ENCODE data around the gene TRAF1.

The TRAF1 gene

DNA sequence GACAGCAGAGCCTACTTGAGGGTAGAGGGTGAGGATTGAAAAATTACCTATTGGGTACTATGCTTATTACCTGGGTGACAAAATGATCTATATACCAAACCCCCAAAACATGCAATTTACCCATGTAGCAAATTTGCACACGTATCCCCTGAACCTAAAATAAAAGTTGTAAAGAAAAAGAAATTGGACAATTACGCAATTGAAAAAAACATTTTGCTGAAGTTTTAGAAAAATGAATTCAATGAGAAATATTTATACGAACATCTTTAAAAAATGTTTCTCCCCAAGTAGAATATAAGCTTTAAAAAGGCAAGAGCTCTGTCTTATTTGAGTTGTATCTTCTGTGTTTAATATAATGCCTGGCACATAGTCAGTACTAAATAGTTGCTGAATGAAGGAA is 30.3 kb upstream of the TRAF1 start:
- WGBS, 2 experiments = 71 to 90% methylated on average over 1 to 3 of the region's 3 CpGs
- Histone ChIP-seq H3K36me3 (ENCODE audit: control insufficient read depth, insufficient read depth, low read length) (no peaks in the 10 kb centered on the region), H3K27ac (ENCODE audit: insufficient read depth, low read depth, low read length, poor library complexity, severe bottlenecking) (no peak overlapping the region), H3K4me3 (ENCODE audit: insufficient read depth, low read depth, low read length) (no peak overlapping the region), H3K4me1 (ENCODE audit: control insufficient read depth, insufficient read depth, low read length) (no peaks in the 10 kb centered on the region), H3K9me3 (ENCODE audit: control insufficient read depth, low read length) (no peaks in the 10 kb centered on the region), H3K27me3 (ENCODE audit: control insufficient read depth, insufficient read depth, low read length, poor library complexity, severe bottlenecking) (no peaks in the 10 kb centered on the region)

DNA sequence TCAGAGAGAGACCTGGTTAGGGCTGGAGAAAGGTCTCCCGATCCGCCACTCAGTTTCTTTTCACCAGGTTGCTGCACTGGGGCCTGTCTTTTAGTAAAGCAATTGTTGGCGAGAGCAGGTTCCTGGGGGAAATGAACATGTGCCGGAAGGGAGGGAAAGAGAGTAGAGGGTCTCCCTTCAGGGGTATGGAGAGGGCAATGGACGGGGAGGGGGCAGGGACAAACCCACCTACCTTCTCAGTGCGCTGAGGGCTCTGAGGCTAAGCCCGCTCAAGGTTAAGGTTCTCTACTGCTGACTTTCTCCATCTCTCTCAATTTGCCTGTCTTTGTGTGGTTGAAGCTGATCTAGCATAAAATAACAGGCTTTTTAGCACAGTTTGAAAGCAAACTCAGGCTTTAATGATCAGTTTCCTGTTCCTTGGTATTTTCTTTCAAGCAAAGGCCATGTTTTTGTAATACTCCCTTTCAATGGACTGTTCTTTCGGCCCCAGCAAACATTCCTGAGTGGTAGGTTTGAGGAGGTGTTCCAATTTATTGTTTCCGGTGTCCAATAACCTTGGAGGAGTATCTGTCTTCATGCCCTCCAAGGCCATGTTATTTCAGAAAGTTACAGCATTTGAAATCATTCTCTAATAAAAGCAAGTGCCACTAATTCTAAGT is 25.5 kb upstream of the TRAF1 start:
- WGBS, 2 experiments = 92 to 93% methylated on average over 9 of the region's 9 CpGs
- Histone ChIP-seq H3K27me3 (ENCODE audit: control insufficient read depth, insufficient read depth, low read length, poor library complexity, severe bottlenecking) (no peaks in the 10 kb centered on the region), H3K4me3 (ENCODE audit: insufficient read depth, low read depth, low read length) (no peak overlapping the region), H3K4me1 (ENCODE audit: control insufficient read depth, insufficient read depth, low read length) (no peaks in the 10 kb centered on the region), H3K9me3 (ENCODE audit: control insufficient read depth, low read length) (no peaks in the 10 kb centered on the region), H3K27ac (ENCODE audit: insufficient read depth, low read depth, low read length, poor library complexity, severe bottlenecking) (no peak overlapping the region), H3K36me3 (ENCODE audit: control insufficient read depth, insufficient read depth, low read length) (no peaks in the 10 kb centered on the region)

DNA sequence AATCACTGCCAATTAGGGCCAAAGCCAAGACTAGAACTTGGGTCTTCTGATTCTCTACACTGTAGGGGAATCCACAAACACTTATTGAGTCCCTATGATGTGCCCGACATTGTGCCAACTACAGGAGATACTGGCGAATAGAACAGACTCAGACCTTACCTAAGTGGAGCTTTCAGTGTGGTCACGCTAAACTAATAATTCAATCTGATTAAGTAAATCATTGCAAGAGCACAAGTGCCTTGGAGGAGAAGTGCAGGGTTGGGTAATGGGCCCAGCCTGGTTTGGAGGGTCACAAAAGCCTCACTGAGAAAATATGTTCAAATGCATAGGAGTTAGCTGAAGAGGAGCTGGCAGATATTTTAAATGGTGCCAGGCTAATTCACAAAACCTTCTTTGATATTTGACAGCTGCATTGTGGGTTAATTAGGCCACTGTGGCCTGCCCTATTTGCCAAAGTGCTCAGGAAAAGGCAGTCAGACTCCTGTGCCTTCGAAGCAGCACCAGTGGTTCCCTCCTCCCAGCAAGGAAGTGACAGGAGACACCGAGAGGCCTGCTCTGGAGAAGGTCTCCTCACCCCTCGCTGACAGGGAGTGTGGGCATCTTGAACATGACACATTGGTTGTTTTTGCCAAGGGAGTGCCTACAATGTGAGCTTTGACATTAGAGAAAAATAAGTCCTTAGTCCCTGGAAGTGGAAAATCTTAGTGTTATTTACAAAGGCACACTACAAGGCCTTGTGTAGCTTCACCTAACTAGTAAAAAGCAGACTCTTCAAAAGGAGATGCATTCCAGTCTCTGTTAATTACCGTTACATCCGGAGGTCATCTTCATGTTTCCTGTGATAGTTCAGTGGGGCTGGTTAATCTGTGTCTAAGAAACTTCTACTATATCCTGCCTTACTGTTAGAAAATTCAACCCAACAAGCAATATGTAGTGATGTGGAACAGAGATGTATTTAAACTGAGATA is 24.1 kb upstream of the TRAF1 start:
- Histone ChIP-seq H3K27me3 (ENCODE audit: control insufficient read depth, insufficient read depth, low read length, poor library complexity, severe bottlenecking) (no peaks in the 10 kb centered on the region), H3K36me3 (ENCODE audit: control insufficient read depth, insufficient read depth, low read length) (no peaks in the 10 kb centered on the region), H3K4me1 (ENCODE audit: control insufficient read depth, insufficient read depth, low read length) (no peaks in the 10 kb centered on the region), H3K4me3 (ENCODE audit: insufficient read depth, low read depth, low read length) (no peak overlapping the region), H3K27ac (ENCODE audit: insufficient read depth, low read depth, low read length, poor library complexity, severe bottlenecking) (no peak overlapping the region), H3K9me3 (ENCODE audit: control insufficient read depth, low read length) (no peaks in the 10 kb centered on the region)
- WGBS, 2 experiments = 86 to 92% methylated on average over 6 to 8 of the region's 8 CpGs

DNA sequence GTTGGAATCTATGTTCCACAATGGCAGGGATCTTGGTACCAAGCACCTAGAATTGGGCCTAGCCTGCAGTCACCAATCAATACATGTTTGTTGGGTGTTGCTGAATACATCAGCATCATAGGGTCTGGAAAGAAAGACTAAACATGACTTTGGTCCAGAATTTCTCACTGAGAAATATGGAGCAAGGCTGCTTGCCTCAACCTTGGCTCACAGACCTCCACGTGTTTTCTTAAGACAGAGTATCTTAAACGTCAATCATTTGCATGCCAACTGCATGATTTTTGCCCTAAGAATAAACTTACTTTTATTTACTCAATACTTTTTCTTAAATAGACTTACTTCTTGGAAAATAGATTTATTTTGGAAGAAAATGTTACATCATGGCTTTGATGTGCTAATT is 22.7 kb upstream of the TRAF1 start:
- no peak overlapping the region for H3K27ac ChIP-seq (ENCODE audit: insufficient read depth, low read depth, low read length, poor library complexity, severe bottlenecking)
- no peaks in the 10 kb centered on the region for H3K4me1 ChIP-seq (ENCODE audit: control insufficient read depth, insufficient read depth, low read length)
- no peaks in the 10 kb centered on the region for H3K9me3 ChIP-seq (ENCODE audit: control insufficient read depth, low read length)
- no peak overlapping the region for H3K4me3 ChIP-seq (ENCODE audit: insufficient read depth, low read depth, low read length)
- 80 to 95% methylated on average over 2 of the region's 2 CpGs for WGBS, 2 experiments
- H3K27me3 ChIP-seq (ENCODE audit: control insufficient read depth, insufficient read depth, low read length, poor library complexity, severe bottlenecking) = no peaks in the 10 kb centered on the region
- no peaks in the 10 kb centered on the region for H3K36me3 ChIP-seq (ENCODE audit: control insufficient read depth, insufficient read depth, low read length)

DNA sequence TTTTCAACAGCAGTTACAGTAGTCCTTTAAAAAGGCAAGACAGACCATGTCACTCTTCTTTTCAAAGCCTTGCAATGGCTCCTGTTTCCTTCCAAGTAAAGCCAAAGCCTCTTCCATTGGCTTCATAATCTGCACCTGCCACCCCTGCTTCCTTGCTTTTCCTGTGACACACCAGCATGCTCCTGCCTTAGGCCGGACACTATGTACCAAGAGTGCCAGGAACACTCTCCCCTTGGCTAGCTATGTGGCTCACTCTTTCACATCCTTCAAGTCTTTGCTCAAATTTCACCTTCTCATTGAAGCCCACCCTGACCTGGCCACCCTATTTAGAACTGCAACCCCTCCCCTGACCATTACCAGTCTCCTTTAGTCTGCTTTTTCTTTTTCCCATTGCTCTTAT is 22.2 kb upstream of the TRAF1 start:
- H3K4me3 ChIP-seq (ENCODE audit: insufficient read depth, low read depth, low read length) = no peak overlapping the region
- no peaks in the 10 kb centered on the region for H3K27me3 ChIP-seq (ENCODE audit: control insufficient read depth, insufficient read depth, low read length, poor library complexity, severe bottlenecking)
- H3K36me3 ChIP-seq (ENCODE audit: control insufficient read depth, insufficient read depth, low read length) = no peaks in the 10 kb centered on the region
- no peaks in the 10 kb centered on the region for H3K9me3 ChIP-seq (ENCODE audit: control insufficient read depth, low read length)
- no peak overlapping the region for H3K27ac ChIP-seq (ENCODE audit: insufficient read depth, low read depth, low read length, poor library complexity, severe bottlenecking)
- 93 to 98% methylated on average over 1 of the region's 1 CpG for WGBS, 2 experiments
- H3K4me1 ChIP-seq (ENCODE audit: control insufficient read depth, insufficient read depth, low read length) = no peaks in the 10 kb centered on the region

DNA sequence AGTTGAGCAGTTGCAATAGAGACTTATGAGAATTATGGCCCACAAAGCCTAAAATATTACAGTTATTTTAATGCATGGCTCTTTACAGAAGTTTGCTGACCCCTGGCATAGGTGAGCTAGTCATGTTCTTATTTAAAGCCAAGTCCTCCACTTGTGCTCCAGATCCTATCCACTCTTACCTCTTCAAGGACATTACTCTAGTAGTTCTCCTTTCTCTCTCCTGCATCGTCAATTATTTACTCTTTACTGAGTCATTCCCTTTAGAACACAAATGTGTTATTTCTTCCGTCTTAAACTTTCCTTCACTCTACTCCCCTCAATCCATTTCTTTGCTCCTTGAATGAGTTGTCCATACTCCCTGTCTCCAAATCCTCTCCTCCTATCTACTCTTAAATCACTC is 20.6 kb upstream of the TRAF1 start:
- no peaks in the 10 kb centered on the region for H3K9me3 ChIP-seq (ENCODE audit: control insufficient read depth, low read length)
- no peak overlapping the region for H3K4me3 ChIP-seq (ENCODE audit: insufficient read depth, low read depth, low read length)
- H3K27ac ChIP-seq (ENCODE audit: insufficient read depth, low read depth, low read length, poor library complexity, severe bottlenecking) = no peak overlapping the region
- 91 to 95% methylated on average over 2 of the region's 2 CpGs for WGBS, 2 experiments
- H3K36me3 ChIP-seq (ENCODE audit: control insufficient read depth, insufficient read depth, low read length) = no peaks in the 10 kb centered on the region
- no peaks in the 10 kb centered on the region for H3K27me3 ChIP-seq (ENCODE audit: control insufficient read depth, insufficient read depth, low read length, poor library complexity, severe bottlenecking)
- H3K4me1 ChIP-seq (ENCODE audit: control insufficient read depth, insufficient read depth, low read length) = peaks cover 5% of the 10 kb centered on the region

DNA sequence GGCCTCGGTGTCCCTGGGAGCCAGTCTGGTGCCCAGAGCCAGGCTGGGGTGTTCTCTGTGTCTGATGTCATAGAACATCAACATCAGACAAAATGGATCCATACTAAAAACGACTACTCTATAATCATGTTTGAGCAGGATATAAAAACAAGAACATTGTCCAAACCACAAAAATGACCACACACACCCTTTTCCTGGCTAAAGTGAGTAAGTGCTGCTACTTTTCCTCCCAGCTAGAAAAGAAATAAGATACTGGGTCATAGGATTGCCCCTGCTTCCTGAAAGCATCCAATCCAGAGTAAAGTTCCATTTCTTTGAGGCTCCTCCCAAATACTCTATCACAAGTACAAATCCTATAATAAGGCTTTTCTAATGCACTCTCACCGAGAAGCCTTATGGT is 19.7 kb upstream of the TRAF1 start:
- Histone ChIP-seq H3K36me3 (ENCODE audit: control insufficient read depth, insufficient read depth, low read length) (no peaks in the 10 kb centered on the region), H3K27me3 (ENCODE audit: control insufficient read depth, insufficient read depth, low read length, poor library complexity, severe bottlenecking) (no peaks in the 10 kb centered on the region)
- WGBS, 2 experiments = 92 to 98% methylated on average over 3 of the region's 3 CpGs

DNA sequence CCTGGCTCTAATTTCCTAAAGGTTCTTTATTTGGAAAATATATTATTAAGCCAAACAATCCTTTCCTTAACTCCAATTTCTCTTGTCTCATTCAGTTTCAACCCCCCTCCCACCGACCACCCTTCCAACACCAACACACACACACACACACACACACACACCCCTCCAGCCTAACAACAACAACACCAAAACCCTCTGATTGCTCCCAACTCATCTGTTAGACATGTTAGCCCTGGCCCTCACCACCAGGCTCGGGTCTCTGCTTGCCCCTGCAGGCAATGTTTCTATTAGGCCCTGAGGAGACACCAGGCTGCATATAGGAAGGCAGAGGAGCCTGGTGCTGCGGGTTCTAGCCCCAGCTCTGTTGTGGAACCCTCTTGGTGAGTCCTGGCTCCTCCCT is 18.4 kb upstream of the TRAF1 start:
- Histone ChIP-seq H3K27ac (ENCODE audit: insufficient read depth, low read depth, low read length, poor library complexity, severe bottlenecking) (no peak overlapping the region), H3K4me1 (ENCODE audit: control insufficient read depth, insufficient read depth, low read length) (peaks cover 9% of the 10 kb centered on the region), H3K9me3 (ENCODE audit: control insufficient read depth, low read length) (no peaks in the 10 kb centered on the region), H3K36me3 (ENCODE audit: control insufficient read depth, insufficient read depth, low read length) (no peaks in the 10 kb centered on the region), H3K27me3 (ENCODE audit: control insufficient read depth, insufficient read depth, low read length, poor library complexity, severe bottlenecking) (no peaks in the 10 kb centered on the region), H3K4me3 (ENCODE audit: insufficient read depth, low read depth, low read length) (no peak overlapping the region)
- 84 to 88% methylated on average over 3 of the region's 3 CpGs for WGBS, 2 experiments

More for the DNA sequence above, 19.7 kb upstream of the TRAF1 start:
- Histone ChIP-seq H3K27ac (ENCODE audit: insufficient read depth, low read depth, low read length, poor library complexity, severe bottlenecking) (no peak overlapping the region), H3K4me1 (ENCODE audit: control insufficient read depth, insufficient read depth, low read length) (peaks cover 9% of the 10 kb centered on the region), H3K9me3 (ENCODE audit: control insufficient read depth, low read length) (no peaks in the 10 kb centered on the region), H3K4me3 (ENCODE audit: insufficient read depth, low read depth, low read length) (no peak overlapping the region)

DNA sequence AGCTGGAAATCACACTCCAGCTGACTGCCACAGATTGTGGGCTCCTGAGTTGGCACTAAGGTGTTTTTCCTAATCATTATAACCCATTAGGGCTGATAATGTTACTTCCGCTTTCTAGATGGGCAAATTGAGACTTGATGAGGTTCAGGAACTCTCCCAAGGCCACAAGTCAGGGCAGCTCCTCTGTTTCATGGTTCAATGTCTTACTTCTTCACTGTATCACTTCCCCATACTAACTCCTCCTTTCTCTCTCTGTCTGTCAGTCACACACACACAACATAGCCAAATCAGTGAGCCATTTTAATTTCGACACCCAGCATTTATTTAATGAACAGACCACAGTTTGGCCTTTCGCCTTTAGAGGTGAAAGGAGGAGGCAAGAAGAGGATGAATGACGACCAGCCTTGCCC is 17.8 kb upstream of the TRAF1 start:
- Histone ChIP-seq H3K4me3 (ENCODE audit: insufficient read depth, low read depth, low read length) (no peak overlapping the region), H3K27ac (ENCODE audit: insufficient read depth, low read depth, low read length, poor library complexity, severe bottlenecking) (no peak overlapping the region), H3K36me3 (ENCODE audit: control insufficient read depth, insufficient read depth, low read length) (no peaks in the 10 kb centered on the region), H3K4me1 (ENCODE audit: control insufficient read depth, insufficient read depth, low read length) (peaks cover 9% of the 10 kb centered on the region), H3K9me3 (ENCODE audit: control insufficient read depth, low read length) (no peaks in the 10 kb centered on the region), H3K27me3 (ENCODE audit: control insufficient read depth, insufficient read depth, low read length, poor library complexity, severe bottlenecking) (no peaks in the 10 kb centered on the region)
- WGBS, 2 experiments = 87 to 92% methylated on average over 4 of the region's 4 CpGs

DNA sequence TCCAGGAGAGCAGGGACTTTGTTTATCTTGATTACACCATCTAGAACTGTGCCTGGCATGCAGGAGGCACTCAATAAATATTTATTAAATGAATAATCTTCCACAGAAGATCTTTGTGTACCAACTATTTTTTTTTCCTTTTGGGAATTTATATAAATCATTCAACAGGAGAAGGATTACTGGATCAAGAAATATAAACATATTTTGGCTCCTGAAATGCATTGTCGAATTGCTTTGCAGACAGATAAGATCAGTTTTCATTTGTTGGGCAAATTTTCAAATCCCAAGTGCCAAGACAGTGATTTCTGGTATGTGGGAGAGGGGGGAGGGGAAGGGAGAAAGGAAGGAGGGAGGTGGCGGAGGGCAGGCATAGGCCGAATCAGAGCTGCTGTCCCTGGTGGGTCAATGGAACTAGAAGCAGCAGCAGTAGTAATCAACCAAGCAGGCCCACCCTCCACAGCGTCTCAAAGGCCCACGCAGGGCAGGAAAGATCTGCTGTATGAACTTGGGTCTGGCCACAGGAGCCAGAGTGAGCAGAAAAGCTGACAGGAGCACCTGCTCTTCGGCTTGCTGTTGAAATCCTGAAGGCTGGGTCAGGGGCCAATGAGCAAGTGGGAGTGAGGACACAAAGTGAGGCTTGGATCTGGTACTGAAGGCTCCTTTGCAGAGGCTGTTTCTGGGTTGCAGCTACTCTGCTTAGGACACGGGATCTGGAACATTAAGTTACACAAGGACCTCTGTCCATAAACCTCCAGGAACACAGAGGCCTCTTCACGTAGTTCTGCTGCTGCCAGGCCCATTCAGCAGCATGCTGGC is 15.8 kb upstream of the TRAF1 start:
- Histone ChIP-seq H3K4me3 (ENCODE audit: insufficient read depth, low read depth, low read length) (no peak overlapping the region), H3K36me3 (ENCODE audit: control insufficient read depth, insufficient read depth, low read length) (no peaks in the 10 kb centered on the region), H3K27ac (ENCODE audit: insufficient read depth, low read depth, low read length, poor library complexity, severe bottlenecking) (no peak overlapping the region), H3K4me1 (ENCODE audit: control insufficient read depth, insufficient read depth, low read length) (peaks cover 9% of the 10 kb centered on the region), H3K27me3 (ENCODE audit: control insufficient read depth, insufficient read depth, low read length, poor library complexity, severe bottlenecking) (no peaks in the 10 kb centered on the region), H3K9me3 (ENCODE audit: control insufficient read depth, low read length) (no peaks in the 10 kb centered on the region)
- 57 to 61% methylated on average over 8 of the region's 8 CpGs for whole genome bisulfite sequencing, 2 experiments
